GM19467 (cell line): ENCODE results near the gene ICAM4.
A peak's percentile ranks its signal among the peaks of the same experiment; 100 is the strongest.
"Not testable (repeated sequence)": the region's sequence is repeated elsewhere in the genome, so short reads cannot be mapped to it uniquely, and the experiment has no call there.

Source experiments
- ATAC-seq: cut with Tn5 transposase; IDR thresholded peaks from one replicate; pipeline ENCODE4 v1.9.1; 2021; ENCODE audit warnings: mild to moderate bottlenecking, moderate library complexity; ENCODE audit not compliant: unreplicated experiment

ICAM4 gene

DNA sequence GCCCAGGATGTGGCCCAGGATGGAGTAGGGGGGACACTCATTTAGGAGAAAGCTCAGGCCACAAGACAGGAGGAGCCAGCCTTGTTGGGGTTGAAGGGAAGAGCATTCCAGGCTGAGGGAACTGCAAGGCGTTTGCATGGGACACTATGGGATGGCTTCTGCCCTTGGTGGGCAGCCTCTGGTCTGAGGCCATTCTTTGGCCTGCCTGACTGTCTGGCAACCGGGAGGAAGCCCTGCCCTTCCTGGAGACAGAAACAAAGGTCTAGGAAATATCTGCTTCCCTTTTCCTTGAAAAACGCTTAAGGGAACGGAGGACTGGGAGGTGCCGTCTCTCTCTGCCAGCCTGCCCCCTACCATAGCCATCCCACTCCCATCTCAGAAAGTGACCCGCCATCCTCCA, 18.7 kb upstream of the ICAM4 start:
- ATAC-seq, result no peak

DNA sequence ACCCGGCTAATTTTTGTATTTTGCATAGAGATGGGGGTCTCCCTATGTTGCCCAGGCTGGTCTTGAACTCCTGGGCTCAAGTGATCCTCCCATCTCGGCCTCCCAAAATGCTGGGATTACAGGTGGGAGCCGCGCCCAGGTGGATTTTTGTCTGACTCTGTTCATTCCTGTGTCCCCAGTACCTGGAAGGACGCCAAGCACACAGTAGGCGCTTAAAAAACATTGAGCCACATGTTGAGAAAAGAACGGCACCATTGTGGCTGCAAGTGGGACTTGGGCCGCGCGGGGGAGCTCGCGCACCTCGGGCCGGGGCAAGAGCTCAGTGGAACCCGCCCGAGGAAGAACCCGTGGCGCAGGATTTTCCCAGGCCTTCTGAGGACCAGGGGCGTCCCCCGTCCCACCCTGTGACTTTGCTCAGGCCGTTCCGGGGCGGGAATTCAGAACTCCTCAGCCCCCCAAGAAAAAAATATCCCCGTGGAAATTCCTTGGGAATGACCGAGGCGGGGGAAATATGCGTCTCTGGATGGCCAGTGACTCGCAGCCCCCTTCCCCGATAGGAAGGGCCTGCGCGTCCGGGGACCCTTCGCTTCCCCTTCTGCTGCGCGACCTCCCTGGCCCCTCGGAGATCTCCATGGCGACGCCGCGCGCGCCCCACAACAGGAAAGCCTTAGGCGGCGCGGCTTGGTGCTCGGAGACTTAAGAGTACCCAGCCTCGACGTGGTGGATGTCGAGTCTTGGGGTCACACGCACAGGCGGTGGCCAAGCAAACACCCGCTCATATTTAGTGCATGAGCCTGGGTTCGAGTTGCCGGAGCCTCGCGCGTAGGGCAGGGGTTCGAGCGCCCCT, 17.2 kb upstream of the ICAM4 start:
- peak; percentile 37 for ATAC-seq

DNA sequence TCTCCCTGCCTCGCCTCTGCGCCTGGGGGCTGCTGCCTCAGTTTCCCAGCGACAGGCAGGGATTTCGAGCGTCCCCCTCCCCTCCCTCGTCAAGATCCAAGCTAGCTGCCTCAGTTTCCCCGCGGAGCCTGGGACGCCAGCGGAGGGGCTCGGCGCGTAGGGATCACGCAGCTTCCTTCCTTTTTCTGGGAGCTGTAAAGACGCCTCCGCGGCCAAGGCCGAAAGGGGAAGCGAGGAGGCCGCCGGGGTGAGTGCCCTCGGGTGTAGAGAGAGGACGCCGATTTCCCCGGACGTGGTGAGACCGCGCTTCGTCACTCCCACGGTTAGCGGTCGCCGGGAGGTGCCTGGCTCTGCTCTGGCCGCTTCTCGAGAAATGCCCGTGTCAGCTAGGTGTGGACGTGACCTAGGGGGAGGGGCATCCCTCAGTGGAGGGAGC, 16.6 kb upstream of the ICAM4 start:
- peak; percentile 27 for ATAC-seq

DNA sequence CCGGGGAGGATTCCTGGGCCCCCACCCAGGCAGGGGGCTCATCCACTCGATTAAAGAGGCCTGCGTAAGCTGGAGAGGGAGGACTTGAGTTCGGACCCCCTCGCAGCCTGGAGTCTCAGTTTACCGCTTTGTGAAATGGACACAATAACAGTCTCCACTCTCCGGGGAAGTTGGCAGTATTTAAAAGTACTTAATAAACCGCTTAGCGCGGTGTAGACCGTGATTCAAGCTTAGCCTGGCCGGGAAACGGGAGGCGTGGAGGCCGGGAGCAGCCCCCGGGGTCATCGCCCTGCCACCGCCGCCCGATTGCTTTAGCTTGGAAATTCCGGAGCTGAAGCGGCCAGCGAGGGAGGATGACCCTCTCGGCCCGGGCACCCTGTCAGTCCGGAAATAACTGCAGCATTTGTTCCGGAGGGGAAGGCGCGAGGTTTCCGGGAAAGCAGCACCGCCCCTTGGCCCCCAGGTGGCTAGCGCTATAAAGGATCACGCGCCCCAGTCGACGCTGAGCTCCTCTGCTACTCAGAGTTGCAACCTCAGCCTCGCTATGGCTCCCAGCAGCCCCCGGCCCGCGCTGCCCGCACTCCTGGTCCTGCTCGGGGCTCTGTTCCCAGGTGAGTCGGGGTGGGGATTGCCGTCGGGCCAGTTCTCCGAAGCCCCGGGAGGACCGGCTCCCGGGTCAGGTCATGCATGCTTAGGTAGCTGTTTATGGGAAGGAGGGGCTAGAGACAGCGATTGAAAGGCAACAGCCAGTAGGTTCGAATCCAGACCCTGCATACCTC, 15.9 kb upstream of the ICAM4 start, which contains the start of gene ICAM1:
Gene ICAM1 (plus strand): TSS at position 505 of the 779 bp plus-strand sequence. CDS start 40 bp downstream, at position 545.
- peak; percentile 46 for ATAC-seq

DNA sequence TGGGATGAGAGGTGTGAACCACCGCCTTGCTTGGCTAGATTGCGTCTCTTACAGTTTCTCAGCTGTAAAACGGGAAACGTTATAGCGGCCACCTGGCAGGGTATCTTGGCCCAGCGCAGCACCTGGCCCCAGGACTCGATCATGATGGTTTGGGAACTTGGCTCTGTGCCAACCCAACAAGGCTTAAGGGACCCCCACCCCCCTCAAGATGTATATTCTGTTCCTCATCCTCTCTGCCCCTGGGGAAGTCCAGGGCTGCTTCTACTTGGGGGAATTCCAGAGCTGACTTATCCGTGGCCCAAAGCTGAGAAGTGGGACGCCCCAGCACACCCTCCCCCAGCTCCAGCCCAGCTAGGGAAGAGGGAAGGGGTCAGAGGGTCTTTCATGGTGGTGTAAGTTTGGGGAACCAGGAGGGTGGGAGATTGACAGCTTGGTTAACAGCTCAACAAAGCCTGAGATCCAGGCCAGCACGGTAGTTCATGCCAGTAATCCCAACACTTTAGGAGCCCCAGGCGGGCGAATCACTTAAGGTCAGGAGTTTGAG, 15.1 kb upstream of the ICAM4 start:
- ATAC-seq, result no peak

DNA sequence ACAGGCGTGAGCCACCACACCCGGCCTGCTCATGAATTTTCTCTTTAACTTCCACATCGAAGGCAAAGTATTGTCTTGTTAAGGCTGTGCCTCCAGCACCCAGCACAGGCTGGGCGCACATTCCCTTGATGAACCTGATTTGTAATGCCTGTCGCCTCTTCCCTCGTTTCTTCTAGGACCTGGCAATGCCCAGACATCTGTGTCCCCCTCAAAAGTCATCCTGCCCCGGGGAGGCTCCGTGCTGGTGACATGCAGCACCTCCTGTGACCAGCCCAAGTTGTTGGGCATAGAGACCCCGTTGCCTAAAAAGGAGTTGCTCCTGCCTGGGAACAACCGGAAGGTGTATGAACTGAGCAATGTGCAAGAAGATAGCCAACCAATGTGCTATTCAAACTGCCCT, 12.2 kb upstream of the ICAM4 start:
- ATAC-seq, result no peak

DNA sequence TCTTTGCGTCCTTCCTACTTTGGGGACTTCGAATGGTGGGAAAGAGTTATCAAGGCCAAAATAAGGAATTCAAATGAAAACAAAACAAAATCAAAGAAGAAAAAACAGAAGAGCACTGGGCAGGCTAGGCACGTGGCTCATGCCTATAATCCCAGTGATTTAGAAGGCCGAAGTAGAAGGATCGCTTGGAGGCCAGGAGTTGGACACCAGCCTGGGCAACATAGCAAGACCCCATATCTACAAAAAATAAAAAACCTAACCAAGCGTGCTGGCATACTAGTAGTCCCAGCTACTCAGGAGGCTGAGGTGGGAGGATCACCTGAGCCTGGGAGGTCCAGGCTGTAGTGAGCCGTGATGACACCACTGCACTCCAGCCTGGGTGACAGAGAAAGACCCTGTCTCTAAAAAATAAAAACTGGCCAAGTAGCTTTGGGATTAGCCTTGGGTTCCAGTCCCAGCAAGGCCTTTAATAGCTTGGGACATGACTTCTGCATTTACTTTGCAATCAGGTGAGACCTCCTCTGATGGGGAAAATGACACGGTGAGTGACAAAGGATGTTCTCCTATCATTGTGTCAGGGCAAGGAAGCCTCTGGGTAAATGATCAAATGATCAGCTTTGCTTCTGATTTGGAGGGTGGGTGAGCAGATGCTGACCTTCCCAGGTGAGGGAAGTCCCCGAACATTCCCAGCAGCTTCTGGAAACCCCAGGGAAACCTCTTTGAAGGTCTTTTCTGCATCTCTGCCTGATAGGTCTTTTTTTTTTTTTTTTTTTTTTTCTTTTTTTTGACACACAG, 8.8 kb upstream of the ICAM4 start:
- no peak for ATAC-seq

DNA sequence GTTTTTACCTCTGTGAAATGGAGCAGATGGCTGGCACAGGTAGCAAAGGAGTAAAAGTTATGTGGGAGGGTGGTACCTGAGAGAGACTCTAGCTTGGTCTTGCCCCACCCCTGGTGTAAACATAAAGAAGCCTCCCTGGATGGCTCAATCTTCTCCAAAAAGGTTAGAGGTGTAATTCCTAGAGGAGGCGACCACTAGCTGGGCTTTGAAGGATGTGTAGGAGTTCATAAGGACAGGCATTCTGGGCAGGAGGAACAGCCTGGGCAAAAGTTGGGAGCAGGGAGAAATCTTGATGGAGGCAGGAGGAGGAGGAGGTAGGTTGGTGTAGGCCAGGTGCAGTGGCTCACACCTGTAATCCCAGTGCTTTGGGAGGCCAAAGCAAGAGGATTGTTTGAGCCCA, 7.8 kb upstream of the ICAM4 start:
- no peak for ATAC-seq

DNA sequence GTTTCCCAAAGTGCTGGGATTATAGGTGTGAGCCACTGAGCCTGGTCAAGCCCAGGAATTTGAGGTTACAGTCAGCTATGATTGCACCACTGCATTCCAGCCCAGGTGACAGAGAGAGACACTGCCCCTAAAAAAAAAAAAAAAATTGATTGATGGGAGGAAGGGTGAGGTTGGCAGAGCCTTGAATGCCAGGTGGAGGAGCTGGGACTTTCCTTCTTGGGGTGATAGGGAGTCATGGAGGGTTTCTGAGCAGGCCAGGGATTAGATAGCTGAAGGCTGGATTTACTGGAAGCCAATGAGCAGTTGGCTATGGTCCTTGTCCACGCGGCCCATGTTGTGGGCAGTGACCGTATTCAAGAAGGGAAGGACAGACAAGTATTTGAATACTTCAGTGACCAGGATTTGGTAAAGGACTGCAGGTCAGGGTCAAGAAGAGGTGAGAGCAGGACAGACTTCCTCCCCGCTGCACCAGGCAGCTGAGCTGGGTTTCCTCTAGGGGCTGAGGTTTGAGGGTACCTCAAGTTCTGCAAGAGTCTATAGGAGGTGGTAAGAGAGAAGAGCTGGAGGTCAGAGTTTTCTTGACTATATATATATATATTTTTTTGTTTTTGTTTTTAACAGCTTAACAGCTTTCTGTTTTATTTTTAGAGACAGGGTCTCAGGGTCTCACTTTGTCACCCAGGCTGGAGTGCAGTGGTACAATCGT, 6.9 kb upstream of the ICAM4 start:
- ATAC-seq, result no peak

DNA sequence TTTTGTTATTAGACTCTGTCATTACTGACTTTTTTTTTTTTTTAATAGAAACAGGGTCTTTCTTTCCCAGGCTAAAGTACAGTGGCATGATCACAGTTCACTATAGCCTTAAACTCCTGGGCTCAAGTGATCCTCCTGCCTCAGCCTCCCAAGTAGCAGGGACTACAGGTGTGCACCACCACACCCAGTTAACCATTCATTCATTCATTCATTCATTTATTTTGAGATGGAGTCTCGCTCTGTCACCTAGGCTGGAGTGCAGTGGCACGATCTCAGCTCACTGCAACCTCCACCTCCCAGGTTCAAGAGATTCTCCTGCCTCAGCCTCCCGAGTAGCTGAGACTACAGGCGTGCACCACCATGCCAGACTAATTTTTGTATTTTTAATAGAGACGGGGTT, 4.7 kb upstream of the ICAM4 start:
- ATAC-seq, result not testable (repeated sequence)

DNA sequence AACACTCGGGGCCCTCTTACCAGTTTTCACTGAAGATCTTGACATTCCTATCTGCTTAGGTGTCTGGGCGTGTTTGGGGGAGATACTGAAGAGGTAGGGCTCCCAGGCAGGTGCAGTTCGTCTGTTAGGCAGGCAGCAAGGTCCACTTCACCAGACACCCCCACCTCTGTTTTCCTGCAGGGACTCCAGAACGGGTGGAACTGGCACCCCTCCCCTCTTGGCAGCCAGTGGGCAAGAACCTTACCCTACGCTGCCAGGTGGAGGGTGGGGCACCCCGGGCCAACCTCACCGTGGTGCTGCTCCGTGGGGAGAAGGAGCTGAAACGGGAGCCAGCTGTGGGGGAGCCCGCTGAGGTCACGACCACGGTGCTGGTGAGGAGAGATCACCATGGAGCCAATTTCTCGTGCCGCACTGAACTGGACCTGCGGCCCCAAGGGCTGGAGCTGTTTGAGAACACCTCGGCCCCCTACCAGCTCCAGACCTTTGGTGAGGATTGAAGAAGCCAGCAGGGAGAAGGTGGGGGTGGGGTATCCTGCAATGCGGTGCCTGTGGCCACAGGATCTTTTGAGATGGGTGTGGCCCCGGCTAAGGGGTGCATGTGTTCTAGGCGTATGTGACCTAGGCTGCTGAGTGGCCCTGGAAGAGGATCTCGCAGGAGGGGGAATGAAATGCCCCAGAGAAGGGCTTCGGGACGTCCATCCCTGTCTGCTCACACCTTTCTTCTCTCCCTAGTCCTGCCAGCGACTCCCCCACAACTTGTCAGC, 3.3 kb upstream of the ICAM4 start:
- no peak for ATAC-seq

DNA sequence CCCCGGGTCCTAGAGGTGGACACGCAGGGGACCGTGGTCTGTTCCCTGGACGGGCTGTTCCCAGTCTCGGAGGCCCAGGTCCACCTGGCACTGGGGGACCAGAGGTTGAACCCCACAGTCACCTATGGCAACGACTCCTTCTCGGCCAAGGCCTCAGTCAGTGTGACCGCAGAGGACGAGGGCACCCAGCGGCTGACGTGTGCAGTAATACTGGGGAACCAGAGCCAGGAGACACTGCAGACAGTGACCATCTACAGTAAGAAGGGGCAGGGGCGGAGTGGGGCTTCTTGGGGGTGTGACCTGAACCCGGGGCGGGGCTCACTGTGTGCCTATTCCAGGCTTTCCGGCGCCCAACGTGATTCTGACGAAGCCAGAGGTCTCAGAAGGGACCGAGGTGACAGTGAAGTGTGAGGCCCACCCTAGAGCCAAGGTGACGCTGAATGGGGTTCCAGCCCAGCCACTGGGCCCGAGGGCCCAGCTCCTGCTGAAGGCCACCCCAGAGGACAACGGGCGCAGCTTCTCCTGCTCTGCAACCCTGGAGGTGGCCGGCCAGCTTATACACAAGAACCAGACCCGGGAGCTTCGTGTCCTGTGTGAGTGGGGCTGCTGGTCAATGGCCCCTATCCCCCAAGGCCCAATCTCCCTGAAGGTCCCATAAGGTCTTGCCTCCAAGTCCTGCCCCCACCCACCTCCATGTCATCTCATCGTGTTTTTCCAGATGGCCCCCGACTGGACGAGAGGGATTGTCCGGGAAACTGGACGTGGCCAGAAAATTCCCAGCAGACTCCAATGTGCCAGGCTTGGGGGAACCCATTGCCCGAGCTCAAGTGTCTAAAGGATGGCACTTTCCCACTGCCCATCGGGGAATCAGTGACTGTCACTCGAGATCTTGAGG, 2.4 kb upstream of the ICAM4 start:
- ATAC-seq, result no peak

DNA sequence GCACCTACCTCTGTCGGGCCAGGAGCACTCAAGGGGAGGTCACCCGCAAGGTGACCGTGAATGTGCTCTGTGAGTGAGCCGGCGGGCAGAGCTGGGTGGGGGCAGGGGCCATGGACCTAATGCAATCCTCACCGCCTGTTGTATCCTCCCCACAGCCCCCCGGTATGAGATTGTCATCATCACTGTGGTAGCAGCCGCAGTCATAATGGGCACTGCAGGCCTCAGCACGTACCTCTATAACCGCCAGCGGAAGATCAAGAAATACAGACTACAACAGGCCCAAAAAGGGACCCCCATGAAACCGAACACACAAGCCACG, 1.8 kb upstream of the ICAM4 start:
- ATAC-seq, result no peak

DNA sequence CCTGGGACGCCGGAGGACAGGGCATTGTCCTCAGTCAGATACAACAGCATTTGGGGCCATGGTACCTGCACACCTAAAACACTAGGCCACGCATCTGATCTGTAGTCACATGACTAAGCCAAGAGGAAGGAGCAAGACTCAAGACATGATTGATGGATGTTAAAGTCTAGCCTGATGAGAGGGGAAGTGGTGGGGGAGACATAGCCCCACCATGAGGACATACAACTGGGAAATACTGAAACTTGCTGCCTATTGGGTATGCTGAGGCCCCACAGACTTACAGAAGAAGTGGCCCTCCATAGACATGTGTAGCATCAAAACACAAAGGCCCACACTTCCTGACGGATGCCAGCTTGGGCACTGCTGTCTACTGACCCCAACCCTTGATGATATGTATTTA, 1.4 kb upstream of the ICAM4 start:
- ATAC-seq, result no peak

DNA sequence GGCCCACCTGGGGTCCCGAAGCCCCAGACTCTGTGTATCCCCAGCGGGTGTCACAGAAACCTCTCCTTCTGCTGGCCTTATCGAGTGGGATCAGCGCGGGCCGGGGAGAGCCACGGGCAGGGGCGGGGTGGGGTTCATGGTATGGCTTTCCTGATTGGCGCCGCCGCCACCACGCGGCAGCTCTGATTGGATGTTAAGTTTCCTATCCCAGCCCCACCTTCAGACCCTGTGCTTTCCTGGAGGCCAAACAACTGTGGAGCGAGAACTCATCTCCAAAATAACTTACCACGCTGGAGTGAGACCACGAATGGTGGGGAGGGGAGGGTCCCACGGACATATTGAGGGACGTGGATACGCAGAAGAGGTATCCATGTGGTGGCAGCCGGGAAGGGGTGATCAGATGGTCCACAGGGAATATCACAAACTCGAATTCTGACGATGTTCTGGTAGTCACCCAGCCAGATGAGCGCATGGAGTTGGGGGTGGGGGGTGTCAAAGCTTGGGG, 2.0 kb downstream of the ICAM4 start:
- no peak for ATAC-seq

DNA sequence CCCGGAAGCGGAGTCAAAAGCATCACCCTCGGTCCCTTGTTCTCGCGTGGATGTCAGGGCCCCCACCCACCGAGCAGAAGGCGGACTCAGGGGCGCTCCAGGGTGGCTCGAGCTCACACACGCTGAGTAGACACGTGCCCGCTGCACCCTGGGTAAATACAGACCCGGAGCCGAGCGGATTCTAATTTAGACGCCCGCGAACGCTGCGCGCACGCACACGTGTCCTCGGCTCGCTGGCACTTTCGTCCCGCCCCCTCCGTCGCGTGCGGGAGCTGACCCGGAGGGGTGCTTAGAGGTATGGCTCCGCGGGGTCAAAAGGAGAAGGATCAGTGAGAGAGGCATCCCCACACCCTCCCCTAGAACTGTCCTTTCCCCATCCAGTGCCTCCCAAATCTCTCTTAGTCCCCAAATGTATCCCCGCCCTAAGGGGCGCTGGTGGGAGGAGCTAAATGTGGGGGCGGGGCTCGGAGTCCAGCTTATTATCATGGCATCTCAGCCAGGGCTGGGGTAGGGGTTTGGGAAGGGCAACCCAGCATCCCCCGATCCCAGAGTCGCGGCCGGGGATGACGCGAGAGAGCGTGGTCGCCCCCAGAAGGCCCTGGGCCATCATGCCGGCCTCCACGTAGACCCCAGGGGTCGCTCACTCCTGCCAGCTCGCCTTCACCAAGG, 2.5 kb downstream of the ICAM4 start:
- no peak for ATAC-seq

DNA sequence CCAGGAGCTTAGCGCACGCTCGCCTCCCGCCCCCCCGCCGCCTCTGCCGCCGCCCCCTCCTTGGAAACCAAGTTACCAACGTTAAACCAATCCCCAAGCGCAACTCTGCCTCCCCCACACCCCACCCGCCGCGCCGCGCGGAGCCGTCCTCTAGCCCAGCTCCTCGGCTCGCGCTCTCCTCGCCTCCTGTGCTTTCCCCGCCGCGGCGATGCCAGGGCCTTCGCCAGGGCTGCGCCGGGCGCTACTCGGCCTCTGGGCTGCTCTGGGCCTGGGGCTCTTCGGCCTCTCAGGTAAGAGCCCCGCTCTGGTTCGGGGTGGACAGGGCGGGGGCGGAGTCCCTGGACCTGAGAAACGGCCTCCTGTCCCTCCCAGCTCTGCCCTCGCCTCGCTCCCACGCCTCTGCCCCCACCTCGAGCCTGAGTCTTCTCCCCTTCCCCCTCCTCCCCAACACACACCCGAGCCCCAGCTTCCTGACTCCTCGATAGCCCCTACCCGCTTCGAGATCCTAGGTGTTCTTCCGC, 3.1 kb downstream of the ICAM4 start, which contains the start of gene ICAM5:
Gene ICAM5 (plus strand): TSS at position 117 of the 521 bp plus-strand sequence. CDS start 92 bp downstream, at position 209.
- no peak for ATAC-seq
